ENCODE data around the gene ARAF. TPM values are rescaled to one million over a fixed set of nuclear protein-coding genes. Genes with fewer than 3 reads are reported as not detected.
"Not testable (repeated sequence)": the region's sequence is repeated elsewhere in the genome, so short reads cannot be mapped to it uniquely, and the experiment has no call there.

ARAF gene
- total RNA-seq, result 69.9 TPM
- long read RNA-seq, transcript ARAF-202 (6 exons, 1,271 nt), result minor isoform, 7 of 87 reads
- long read RNA-seq, transcript ARAF-203 (16 exons, 2,458 nt), result major isoform, 35 of 87 reads
- long read RNA-seq, partial matches to known transcripts, result 40 of 87 reads
- long read RNA-seq, other reads (novel, unspliced or antisense), result 5 of 87 reads

DNA sequence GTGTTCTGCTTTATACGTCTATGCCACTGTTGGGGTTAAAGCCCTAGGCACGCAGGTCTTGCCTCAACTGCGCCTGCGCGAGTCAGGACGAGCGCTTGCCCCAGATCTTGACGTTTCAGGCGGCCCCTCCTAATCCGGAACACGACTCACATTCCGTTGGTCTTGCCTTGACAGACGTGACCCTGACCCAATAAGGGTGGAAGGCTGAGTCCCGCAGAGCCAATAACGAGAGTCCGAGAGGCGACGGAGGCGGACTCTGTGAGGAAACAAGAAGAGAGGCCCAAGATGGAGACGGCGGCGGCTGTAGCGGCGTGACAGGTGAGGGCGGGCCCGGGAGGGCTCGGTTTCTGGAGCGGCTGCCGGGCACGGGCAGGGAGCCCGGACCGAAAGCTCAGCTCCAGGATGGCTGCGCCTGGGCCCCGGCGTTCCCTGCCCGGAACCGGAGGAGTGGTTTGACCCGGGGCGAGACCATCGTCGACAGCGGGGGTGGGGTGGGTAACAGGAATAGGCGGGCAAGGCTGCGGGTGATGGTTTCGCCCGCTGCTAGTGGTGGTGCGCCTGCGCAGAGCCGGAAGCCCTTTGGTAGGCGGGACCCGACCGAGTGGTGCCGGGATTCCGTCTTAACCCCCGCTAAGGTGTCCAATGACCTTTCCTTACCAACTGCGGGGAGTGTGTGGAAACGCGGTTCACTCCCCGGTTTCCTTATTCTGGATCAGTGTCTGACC, at the start of gene ARAF:
ARAF (plus strand) TSS at position 272 of the 725 bp plus-strand sequence. CDS start 1,763 bp downstream, outside the sequence.
- intact Hi-C loops (cut with DNase I), result no loop called here

DNA sequence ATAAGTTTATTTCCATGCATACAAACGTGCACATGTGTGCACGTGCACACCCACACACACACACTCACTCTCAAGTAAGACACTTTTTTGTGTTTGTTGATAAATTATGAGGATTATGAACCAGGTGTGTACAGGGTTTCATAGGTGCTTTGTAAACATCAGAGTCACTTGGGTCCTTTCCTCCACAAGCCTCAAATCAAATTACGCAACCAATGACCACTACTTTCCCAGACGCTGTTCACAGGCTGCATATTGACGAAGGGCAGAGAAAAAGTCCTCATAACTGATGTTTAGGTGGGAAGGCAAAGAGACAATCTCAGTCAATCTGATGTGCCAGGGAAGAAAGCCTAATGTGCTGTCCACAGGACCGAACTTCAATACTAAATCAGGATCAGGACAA, 48.6 kb upstream of the ARAF start:
- intact Hi-C loops (cut with DNase I), result not testable (repeated sequence)

More for the DNA sequence above, at the start of gene ARAF:
- peak; percentile 98 for DNase-seq (ENCODE audit: low spot score)

DNA sequence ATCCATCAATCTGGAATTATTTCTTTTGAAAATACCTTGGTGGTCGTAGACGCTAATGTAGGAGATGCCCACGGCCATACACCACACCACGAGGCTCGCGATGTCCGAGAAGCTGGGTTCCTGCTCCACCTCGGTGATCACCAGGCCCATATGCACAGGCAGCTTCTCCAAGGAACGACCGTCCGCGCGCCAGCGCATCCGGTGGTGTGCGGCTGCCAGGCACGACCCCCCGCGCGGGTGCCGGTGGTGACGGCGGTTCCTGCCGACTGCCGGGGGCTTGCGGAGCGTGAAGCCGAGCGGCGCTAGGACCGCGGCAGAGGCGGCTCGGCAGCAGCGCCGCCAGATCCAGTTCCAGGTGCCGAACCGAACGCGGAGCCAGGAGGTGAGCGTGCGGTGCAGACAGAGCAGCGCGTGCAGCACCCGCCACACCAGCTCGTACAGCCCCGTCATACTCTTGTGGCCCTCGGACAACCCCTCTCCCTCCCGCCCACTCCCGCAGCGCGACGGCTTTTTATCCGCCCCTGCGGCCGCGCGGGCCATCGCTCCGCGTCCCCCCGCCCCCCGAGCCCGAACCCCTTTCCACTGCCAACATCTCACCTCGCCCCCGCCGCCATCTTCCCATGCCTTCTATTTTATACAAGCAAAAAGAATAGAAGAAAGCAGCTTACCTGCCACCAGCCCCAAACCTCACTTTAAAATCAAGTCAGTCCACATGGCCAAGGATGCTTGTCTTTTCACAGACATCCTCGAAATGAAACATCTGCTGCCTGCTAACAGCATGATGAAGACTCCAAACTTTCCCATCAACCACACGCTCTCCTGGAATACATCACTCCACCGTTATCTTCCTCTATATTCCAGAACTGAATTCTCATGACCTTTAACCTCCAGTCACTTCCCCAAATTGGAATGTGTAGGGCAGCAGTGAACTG, 47.7 kb upstream of the ARAF start:
- DNase-seq (ENCODE audit: low spot score); intact Hi-C loops (cut with DNase I): not testable (repeated sequence)

More for the DNA sequence above, 48.6 kb upstream of the ARAF start:
- not testable (repeated sequence) for DNase-seq (ENCODE audit: low spot score)

DNA sequence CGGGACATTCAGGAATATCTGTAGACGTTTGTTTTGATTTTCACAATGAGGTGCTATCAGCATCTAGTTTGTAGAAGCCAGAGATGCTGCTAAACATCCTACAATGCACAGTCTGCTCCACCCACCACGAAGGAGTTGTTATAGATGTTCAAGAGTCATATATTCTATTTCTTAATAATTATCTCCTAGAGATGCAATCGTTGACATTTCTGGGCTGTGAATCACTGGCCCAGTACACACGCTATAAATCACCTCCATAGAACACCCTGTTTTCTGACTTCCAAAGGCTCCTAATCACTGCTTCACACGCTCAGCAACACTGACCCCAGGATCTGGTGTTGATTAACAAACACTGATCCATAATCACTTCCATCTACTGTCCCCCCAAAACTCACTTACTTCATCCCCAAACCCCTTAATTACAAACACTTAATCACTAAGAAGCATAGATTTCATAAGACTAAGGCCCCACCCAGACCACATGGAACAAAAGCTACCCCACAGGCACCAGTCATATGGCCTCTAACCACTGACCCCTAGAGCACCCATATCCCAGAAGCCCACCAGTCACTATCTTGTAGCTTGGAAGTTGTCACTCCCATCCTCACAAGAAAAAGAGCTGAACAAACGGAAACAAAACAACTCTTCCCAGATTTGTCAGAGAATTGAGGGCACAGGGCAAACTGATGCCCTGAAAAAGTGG, 46.3 kb upstream of the ARAF start:
- intact Hi-C loops (cut with DNase I), result no loop called here
- DNase-seq (ENCODE audit: low spot score), result no peak

DNA sequence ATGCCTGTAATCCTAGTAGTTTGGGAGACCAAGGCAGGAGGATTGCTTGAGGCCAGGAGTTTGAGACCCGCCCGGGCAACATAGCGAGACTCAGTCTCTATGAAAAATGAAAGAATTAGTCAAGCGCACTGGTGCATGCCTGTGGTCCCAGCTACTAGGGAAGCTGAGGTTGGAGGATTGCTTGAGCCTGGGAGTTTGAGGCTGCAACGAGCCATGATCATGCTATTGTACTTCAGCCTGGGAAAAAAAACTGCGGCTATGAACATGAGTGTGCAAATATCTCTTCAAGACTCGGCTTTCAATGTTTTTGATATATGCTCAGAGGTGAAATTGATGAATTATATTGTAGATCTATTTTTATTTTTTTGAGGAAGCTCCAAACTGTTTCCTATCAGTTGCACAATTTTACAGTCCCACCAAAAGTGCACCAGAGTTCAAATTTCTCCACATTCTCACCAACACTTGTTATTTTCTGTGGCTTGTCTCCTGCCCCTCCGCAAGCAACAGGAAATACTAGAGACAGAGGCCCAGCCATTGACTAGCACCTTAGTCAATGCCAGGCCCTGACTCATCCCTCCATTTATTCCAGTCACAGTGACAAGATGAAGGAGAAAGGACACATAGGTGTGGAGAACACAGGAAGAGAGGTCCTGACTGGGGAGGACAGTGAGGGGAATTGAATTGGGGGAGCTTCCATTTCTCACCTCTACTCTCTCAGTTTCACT, 44.9 kb upstream of the ARAF start:
- intact Hi-C loops (cut with DNase I), result no loop called here
- no peak for DNase-seq (ENCODE audit: low spot score)

DNA sequence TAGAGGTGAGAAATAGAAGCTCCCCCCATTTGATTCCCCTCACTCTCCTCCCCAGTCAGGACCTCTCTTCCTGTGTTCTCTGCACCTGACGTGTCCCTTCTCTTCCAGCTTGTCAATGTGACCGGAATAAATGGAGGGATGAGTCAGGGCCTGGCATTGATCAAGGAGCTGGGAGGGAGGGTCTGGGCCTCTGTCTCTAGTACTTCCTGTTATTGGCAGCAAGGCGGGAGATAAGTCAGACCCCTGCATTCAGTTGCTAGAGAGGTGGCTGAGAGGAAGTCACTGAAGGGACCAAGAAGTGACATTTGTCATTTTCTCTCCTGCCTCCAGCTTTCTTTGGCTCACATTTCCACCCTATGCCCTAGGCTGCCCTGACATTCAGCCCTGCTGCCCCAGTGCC, 42.9 kb upstream of the ARAF start:
- intact Hi-C loops (cut with DNase I), result no loop called here

DNA sequence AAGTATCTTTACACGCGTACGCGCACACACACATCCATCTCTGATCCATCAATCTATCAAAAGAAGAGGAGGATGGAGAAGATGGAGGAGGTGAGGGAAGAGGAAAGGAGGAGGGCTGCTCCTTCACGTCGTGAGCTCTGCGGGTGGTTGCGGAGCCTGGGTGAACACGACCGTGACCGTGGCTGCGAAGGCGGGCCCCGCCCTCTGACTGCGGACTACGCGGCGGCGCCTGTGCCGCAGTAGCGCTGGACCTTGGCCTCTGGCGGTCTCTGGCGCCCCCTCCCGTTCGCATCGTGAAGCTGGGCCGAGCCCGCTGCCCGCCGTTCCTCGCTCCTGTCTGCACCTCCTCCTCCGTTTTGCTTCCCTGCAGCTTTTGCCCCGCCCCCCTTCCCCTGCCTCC, 37.7 kb upstream of the ARAF start:
- peak; percentile 93 for DNase-seq (ENCODE audit: low spot score)
- intact Hi-C loops (cut with DNase I), result loop anchor here (1.0 to 10.0 kb wide), 2 partner anchors 148 to 330 kb away; partner anchors contain the start of genes UBA1 and ZNF157

More for the DNA sequence above, 42.9 kb upstream of the ARAF start:
- DNase-seq (ENCODE audit: low spot score), result no peak

DNA sequence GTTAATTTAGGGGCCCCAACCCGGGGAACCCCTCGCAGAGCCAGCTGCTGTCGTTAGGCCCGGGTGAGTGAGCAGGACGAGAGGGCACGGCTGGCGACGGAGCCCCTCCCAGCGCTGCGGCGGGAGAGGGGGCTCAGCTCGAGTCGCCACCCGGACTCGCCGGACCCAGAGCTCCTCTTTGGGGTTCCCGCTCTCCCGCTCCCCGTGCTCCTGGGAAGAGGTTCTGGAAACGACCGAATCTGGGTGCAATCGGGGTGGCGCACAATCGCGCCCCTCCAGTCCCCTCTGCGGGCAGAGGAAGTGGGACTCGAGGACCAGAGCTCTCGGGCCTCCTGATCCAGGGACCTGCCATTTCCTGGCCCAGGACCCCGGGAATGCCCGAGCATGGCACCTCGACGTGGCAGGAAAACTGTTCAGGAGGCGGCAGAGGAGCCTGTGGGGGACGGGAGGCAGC, 37.3 kb upstream of the ARAF start:
- no peak for DNase-seq (ENCODE audit: low spot score)
- intact Hi-C loops (cut with DNase I), result loop anchor here (1.0 to 10.0 kb wide), 2 partner anchors 149 to 330 kb away; partner anchors contain the start of genes UBA1 and ZNF157

DNA sequence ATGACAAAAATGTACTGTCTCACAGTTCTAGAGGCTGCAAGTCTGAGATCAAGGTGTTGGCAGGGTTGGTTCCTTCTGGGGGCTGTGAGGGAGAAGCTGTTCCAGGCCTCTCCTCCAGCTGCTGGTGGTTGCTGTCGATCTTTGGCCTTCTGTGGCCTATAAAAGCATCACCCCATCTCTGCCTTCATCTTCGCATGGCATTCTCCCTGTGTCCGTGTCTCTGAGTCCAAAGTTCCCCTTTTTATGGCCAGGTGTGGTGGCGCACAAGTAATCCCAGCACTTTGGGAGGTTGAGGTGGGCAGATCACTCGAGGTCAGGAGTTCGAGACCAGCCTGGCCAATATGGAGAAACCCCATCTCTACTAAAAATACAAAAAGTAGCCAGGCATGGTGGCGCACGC, 31.5 kb upstream of the ARAF start:
- intact Hi-C loops (cut with DNase I), result loop anchor here (10.0 kb wide), 1 partner anchor 155 kb away; the partner anchor contains the start of gene ZNF157
- no peak for DNase-seq (ENCODE audit: low spot score)

DNA sequence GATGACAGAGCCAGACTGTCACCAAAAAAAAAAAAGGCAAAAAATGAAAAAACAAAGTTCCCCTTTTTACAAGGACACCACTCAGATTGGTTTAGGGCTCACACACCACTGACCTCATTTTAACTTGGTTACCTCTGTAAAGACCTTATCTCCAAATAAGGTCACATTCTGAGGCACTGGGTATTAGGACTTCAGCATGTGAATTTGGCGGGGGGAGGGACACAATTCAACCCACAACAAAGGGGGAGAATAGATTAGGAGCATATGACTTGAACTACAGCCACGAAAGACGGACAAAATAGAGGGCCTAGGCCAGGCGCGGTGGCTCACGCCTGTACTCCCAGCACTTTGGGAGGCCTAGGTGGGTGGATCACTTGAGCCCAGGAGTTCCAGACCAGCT, 31.0 kb upstream of the ARAF start:
- intact Hi-C loops (cut with DNase I), result no loop called here
- DNase-seq (ENCODE audit: low spot score), result no peak

DNA sequence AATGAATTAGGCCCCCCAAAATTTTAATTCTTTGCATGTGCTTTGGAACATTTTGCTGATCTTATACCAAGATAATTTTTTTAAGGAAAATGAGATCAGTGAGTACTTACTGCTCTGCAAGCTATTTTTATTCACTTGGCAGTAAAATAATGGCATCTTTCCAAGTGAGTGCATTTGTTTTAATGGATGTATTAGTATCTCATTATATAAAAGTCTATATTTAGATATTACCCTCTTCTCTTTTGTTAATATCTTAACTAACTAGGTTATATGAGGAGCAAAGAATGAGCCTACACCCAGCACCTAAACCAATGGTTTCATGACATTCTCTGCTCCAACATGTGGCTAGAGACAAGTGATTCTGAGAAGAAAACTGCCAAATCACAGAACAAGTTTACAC, 21.1 kb upstream of the ARAF start:
- no peak for DNase-seq (ENCODE audit: low spot score)
- intact Hi-C loops (cut with DNase I), result loop anchor here (5.0 kb wide), 1 partner anchor 112 kb away; the partner anchor contains the start of gene ELK1

DNA sequence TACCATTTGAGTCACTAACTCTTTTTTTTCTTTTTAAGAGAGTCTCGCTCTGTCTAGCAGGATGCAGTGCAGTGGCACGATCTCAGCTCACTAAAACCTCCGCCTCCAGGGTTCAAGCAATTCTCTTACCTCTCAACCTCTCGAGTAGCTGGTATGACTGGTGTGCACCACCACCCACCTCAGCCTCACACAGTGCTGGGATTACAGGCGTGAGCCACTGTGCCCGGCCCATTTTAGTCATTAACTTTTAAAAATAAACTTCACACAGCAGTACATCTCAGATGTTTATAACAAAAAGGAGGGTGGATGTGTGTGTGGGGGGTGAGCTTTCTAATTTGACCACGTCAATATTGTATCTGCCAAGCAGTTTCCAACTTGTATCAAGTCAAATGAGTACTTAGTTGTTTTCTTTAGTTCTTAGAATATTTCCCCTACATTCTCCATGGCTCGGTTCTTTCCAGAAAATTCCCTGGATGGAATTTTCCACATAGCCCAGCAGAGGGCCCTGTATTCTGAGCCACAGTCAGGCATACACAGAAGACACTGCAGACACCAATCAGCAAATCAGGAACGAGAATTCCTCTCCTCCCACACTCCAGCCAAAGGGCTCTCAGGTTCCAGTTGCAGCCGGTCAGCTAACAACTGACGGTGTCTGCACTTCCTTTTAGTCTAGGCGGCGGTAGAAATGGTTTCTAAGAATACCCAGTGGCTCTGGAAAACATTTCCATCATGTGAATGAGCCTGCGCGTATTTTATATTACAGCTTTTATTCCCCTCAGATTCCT, 20.1 kb upstream of the ARAF start:
- peak; percentile 83 for DNase-seq (ENCODE audit: low spot score)
- intact Hi-C loops (cut with DNase I), result loop anchor here (5.0 kb wide), 1 partner anchor 111 kb away; the partner anchor contains the start of gene ELK1

DNA sequence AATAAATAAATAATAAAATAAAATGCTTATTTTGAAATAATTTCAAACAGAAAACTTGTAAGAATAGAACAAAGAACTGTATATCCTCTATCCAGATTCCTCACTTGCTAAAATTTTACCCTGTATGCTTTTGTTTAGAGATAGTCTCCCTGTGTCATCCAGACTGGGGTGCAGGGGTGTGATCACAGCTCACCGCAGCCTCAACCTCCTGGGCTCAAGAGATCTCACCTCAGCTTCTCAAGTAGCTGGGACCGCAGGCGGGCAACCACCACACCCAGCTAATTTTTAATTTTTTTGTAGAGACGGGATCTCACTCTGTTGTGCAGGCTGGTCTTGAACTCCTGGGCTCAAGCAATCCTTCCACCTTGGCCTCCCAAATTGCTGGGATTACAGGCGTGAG, 17.5 kb upstream of the ARAF start:
- intact Hi-C loops (cut with DNase I), result loop anchor here (5.0 kb wide), 1 partner anchor 109 kb away; the partner anchor contains the start of gene ELK1

DNA sequence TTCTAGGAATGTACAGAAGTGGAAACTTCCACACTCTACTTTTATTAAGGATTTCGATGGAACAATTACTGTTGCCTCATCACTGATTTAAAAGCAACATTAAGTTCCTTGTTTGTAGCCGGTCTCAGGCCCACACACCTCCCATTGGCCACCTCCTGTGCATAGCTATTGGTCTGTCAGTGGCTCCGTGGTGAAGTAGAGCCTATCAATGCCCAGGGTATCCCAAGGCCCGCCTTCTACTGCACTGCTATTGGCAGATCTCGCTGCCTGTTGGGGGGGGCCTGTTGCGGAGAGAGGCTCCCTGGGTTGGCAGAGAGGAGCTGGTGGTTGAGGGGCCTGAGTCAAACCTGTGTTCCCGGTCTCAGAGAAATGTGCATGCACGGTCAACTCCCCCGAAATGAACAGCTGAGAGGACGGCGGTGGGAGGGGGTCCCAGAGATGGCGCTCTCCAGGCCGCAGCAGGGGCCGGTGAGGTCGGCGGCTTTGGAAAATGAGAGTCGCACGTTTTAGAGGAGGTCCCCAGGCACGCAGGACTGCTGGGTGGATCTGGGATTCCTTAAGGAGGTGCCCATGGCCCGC, 4.9 kb upstream of the ARAF start:
- DNase-seq (ENCODE audit: low spot score), result peak; percentile 93
- intact Hi-C loops (cut with DNase I), result no loop called here

More for the DNA sequence above, 17.5 kb upstream of the ARAF start:
- DNase-seq (ENCODE audit: low spot score), result no peak

DNA sequence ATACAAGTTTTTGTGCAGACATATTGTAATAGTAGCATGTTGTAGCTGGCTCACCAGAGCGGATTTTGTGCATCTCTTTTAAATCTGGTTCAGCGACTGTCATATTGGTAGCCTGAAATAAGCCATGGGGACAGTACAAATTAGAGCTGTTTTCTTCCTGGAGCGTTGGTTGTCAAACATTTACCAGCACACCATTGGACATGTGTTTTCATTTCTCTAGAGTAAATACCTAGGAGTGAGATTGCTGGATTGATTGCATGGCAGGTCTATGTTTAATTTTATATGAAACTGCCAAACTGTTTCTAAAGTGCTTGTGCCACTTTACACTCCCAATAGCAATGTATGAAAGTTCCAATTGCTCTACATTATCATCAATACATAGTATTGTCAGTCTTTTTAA, 2.6 kb upstream of the ARAF start:
- intact Hi-C loops (cut with DNase I), result no loop called here
- no peak for DNase-seq (ENCODE audit: low spot score)

DNA sequence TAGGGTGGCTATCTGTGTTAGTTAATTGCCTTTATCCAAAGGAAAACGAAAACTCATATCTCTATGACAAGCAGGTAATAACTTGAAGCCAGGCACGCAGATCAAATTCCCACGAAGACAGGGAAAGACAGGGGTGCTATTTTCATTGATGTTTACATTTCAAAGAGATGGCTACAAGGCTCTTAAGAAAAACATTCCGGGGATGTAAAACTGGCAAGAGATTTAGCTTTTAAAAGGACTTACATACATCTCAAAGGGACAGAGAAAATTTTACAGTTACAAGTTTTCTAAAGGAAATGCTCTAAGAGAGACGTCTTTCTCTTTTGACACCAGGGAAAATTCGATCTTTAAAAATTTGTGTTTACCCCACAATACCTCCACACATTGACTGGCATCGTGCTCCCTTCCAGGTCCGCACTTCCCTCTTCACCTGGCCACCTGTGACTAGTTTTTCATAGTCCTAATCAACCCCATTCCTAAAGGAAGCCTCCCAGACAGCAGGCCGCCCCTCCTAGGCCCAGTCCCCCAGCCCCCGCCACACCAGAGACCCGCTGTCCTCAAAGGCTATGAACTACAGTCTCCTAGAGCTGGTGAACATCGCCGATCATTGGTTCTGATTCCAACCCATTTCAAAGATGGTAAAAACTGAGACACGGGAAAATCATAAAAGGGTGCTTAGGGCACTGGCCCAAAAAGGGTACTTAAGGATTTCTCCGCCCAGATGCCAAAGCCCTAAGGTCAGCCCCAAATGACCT, 649 bp upstream of the ARAF start:
- intact Hi-C loops (cut with DNase I), result no loop called here
- DNase-seq (ENCODE audit: low spot score), result no peak
